ENCODE measurements around the gene PINK1.

- TF ChIP-seq CTCF (IDR thresholded peaks at IDR 0.05) (no peak), EP300 (IDR thresholded peaks at IDR 0.05) (no peak), POLR2A (IDR thresholded peaks at IDR 0.05; ENCODE audit: low read depth) (no peak)
Observed at GRCh38 chr1:20597650-20598049, 35.6 kb upstream of the PINK1 start.
